Skeletal muscle satellite cell (primary cell): ENCODE measurements around the gene KCNJ11.
A peak's percentile ranks its signal among the peaks of the same experiment; 100 is the strongest.

Source experiments
- H3K27me3 ChIP-seq: 2 replicates; pipeline ENCODE4 v1.7.0; 2013; ENCODE audit warnings: low read length; ENCODE audit not compliant: control insufficient read depth, insufficient read depth
- H3K36me3 ChIP-seq: 2 replicates; pipeline ENCODE4 v1.7.0; 2013; ENCODE audit warnings: mild to moderate bottlenecking, control low read depth, low read length; ENCODE audit not compliant: insufficient read depth
- H3K4me1 ChIP-seq: 2 replicates; pipeline ENCODE4 v1.7.0; 2013; ENCODE audit warnings: low read length; ENCODE audit not compliant: control insufficient read depth, insufficient read depth
- H3K4me2 ChIP-seq: 2 replicates; pipeline ENCODE4 v1.7.0; 2013; ENCODE audit warnings: mild to moderate bottlenecking, low read length
- H3K4me3 ChIP-seq: 2 replicates; pipeline ENCODE4 v1.7.0; 2013; ENCODE audit warnings: low read length
- H3K9ac ChIP-seq: 2 replicates; pipeline ENCODE4 v1.7.0; 2013; ENCODE audit warnings: mild to moderate bottlenecking, low read depth, low read length, moderate library complexity
- H3K9me3 ChIP-seq: replicated peaks from 2 replicates; pipeline ENCODE4 v1.7.0; 2013; ENCODE audit warnings: mild to moderate bottlenecking, control low read depth, low read length

The KCNJ11 gene

DNA sequence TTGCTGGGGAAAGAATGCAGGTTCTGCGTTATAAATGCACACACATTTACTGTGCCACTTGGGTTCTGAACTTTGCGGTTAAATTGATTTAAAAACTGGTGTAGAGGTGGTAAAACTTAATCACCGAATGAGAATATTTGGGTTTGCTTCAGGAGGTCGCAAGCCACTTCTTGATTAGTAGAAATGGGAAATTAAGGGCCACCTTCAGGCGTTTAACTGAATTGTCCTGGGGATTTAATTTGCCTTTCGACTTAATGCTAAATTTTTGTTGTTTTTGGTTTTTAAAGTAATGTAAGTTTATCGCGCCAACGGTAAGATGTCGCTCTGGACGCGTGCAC, 37.3 kb downstream of the KCNJ11 start:
- peaks cover 19% of the 10 kb centered on the region for H3K4me1 ChIP-seq
- no peaks in the 10 kb centered on the region for H3K9me3 ChIP-seq
- peak overlapping the region; percentile 75 for H3K9ac ChIP-seq
- H3K27me3 ChIP-seq, result no peaks in the 10 kb centered on the region
- H3K4me2 ChIP-seq, result peak overlapping the region; percentile 99
- H3K36me3 ChIP-seq, result no peaks in the 10 kb centered on the region
- H3K4me3 ChIP-seq, result peak overlapping the region; percentile 77

DNA sequence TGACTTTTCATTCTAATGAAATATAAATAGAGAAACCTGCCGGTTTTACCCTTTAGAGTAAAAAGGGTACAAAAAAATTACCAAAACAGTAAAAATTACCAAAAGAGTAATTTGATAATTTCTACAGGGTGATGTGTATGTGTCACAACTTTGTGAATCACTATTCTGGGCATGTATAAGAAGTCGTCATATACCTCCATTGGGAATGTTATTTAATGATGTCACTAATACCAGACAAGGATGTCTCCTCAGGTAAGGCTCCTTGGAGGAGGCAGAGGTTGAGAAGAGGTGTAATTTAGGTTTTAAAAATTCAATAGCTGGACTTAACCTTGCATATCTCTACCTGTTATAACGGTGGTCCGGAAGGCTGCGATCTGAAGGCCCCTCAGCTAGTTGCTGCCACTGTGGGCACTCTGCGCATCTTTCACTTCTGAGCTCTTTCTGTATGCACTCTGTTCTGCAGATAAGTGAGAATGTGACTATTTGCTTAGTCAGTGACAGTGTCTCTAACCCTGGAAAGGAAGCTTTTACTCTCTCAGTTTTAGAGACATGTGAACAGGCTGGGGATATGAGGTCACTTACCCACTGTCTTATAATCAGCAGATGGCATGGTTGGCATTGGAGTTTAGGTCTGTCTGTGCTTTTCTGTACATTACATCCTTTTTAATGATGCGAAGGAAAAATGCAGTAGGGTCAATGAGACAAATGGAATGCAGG, 37.8 kb downstream of the KCNJ11 start:
- no peak overlapping the region for H3K4me3 ChIP-seq
- H3K9ac ChIP-seq, result no peak overlapping the region
- H3K4me1 ChIP-seq, result peaks cover 19% of the 10 kb centered on the region
- peak overlapping the region; percentile 99 for H3K4me2 ChIP-seq
- H3K9me3 ChIP-seq, result no peaks in the 10 kb centered on the region
- no peaks in the 10 kb centered on the region for H3K36me3 ChIP-seq
- H3K27me3 ChIP-seq, result no peaks in the 10 kb centered on the region

DNA sequence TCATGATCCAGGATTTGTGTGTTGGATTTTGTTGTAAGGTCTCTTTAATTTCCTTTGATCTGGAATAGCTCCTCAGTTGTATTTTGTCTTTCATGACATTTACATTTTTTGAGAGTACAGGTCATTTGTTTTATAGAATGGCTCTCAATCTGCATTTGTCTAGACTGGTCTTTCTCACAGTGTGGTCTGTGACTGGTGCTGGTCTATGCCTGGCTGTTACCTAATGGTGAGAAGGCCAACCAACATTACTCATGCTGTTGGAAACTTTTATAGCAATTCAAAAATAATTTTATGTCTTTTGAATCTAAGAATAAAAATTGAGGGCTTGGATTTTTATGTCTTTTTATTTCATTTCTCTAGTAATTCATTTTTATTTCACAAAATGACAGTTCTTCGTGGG, 40.8 kb downstream of the KCNJ11 start:
- Histone ChIP-seq H3K9ac (no peak overlapping the region), H3K4me1 (peaks cover 9% of the 10 kb centered on the region), H3K9me3 (no peaks in the 10 kb centered on the region), H3K36me3 (no peaks in the 10 kb centered on the region), H3K4me2 (no peak overlapping the region), H3K27me3 (no peaks in the 10 kb centered on the region), H3K4me3 (no peak overlapping the region)

DNA sequence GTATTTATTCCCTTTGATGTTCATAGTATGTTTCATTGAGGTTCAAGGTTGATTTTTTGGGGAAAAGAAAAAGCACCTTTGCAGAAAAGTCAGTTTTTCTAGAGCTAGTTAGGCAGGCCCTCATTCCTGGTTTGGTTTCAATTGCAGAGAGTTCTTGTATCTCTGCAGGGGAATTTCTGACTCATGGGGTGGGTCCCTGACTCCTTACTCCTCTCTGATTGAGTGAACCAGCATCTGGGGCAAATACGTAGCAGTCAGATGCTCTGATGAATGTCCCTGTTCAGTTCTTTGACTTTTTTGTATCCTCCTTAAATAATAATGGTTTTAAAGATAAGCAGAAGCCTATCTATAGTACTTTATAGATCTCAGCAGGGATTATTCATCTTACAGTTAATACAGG, 44.6 kb downstream of the KCNJ11 start:
- Histone ChIP-seq H3K4me3 (no peak overlapping the region), H3K36me3 (no peaks in the 10 kb centered on the region), H3K4me1 (no peaks in the 10 kb centered on the region), H3K9ac (no peak overlapping the region), H3K4me2 (no peak overlapping the region), H3K27me3 (no peaks in the 10 kb centered on the region), H3K9me3 (no peaks in the 10 kb centered on the region)

DNA sequence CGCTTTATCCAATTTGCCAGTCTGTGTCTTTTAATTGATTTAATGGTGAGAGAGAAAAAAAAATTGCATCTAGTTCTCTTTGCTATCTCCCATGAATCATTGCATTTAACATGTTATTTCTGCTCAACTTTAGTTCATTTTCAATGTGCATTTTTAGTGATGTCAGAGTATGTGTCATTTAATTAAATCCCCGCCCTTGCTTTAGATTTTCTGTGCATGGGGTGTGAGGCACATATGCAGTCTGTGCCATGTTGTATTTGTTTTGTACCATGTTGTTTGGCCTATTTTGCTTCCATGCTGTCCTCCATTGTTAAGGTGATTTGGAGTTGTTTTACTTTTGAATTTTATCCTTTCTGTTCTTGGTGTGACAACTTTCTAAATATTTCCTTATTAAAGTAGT, 45.2 kb downstream of the KCNJ11 start:
- Histone ChIP-seq H3K4me1 (no peaks in the 10 kb centered on the region), H3K27me3 (no peaks in the 10 kb centered on the region), H3K4me3 (no peak overlapping the region), H3K9ac (no peak overlapping the region), H3K4me2 (no peak overlapping the region), H3K36me3 (no peaks in the 10 kb centered on the region), H3K9me3 (no peaks in the 10 kb centered on the region)
